GM12801 (cell line): ENCODE data around the gene UNC119.

ENCODE experiments used
- CTCF ChIP-seq: IDR thresholded peaks from one replicate; pipeline ENCODE4 v1.5.1; 2011; ENCODE audit warnings: control low read depth; ENCODE audit not compliant: insufficient read length; ENCODE audit errors: extremely low read depth

The UNC119 gene

GRCh38 chr17:28514561-28515002 lies 37.8 kb downstream of the UNC119 start:
- TF ChIP-seq CTCF, result no peak

GRCh38 chr17:28513476-28513875 lies 38.9 kb downstream of the UNC119 start:
- TF ChIP-seq CTCF, result no peak

- TF ChIP-seq CTCF, result no peak
These were observed 40.5 kb downstream of the UNC119 start for GRCh38 chr17:28511858-28512461.

- TF ChIP-seq CTCF, result no peak
These were observed 42.6 kb downstream of the UNC119 start for GRCh38 chr17:28509789-28510188.

- TF ChIP-seq CTCF, result no peak
These were observed 44.2 kb downstream of the UNC119 start for GRCh38 chr17:28508211-28508724.

GRCh38 chr17:28507567-28508203 lies 44.7 kb downstream of the UNC119 start:
- no peak for TF ChIP-seq CTCF

- no peak for TF ChIP-seq CTCF
These were observed 45.5 kb downstream of the UNC119 start for GRCh38 chr17:28506763-28507487.
